ENCODE results near the gene MIER1. TPM values are rescaled to one million over a fixed set of nuclear protein-coding genes. Genes with fewer than 3 reads are reported as not detected.
"Not testable (repeated sequence)": the region's sequence is repeated elsewhere in the genome, so short reads cannot be mapped to it uniquely, and the experiment has no call there.

MIER1 gene
- total and polyA plus RNA-seq, 2 experiments from 2014 or later = 15.8 to 26.6 TPM

- H3K4me1 ChIP-seq (ENCODE audit: low read depth) = no peaks in the 10 kb centered on the region
- H3K9me3 ChIP-seq (ENCODE audit: low read depth) = no peaks in the 10 kb centered on the region
- H3K27me3 ChIP-seq = no peaks in the 10 kb centered on the region
- H3K4me3 ChIP-seq = no peak overlapping the region
- H3K27ac ChIP-seq = no peak overlapping the region
- H3K36me3 ChIP-seq = peaks cover 53% of the 10 kb centered on the region
- TF ChIP-seq, protein P1, sequence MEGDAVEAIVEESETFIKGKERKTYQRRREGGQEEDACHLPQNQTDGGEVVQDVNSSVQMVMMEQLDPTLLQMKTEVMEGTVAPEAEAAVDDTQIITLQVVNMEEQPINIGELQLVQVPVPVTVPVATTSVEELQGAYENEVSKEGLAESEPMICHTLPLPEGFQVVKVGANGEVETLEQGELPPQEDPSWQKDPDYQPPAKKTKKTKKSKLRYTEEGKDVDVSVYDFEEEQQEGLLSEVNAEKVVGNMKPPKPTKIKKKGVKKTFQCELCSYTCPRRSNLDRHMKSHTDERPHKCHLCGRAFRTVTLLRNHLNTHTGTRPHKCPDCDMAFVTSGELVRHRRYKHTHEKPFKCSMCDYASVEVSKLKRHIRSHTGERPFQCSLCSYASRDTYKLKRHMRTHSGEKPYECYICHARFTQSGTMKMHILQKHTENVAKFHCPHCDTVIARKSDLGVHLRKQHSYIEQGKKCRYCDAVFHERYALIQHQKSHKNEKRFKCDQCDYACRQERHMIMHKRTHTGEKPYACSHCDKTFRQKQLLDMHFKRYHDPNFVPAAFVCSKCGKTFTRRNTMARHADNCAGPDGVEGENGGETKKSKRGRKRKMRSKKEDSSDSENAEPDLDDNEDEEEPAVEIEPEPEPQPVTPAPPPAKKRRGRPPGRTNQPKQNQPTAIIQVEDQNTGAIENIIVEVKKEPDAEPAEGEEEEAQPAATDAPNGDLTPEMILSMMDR (IDR thresholded peaks at IDR 0.05; ENCODE audit: low read depth, low read length) = no peak
- no peak for DNase-seq (ENCODE audit: low read depth in 1 of 2, low spot score in 1 of 2)
Observed at GRCh38 chr1:66978201-66978600, 53.4 kb downstream of the MIER1 start.

GRCh38 chr1:66979621-66980020 lies 54.8 kb downstream of the MIER1 start:
- not testable (repeated sequence) for H3K27me3 ChIP-seq; DNase-seq (ENCODE audit: low read depth in 1 of 2, low spot score in 1 of 2); H3K4me1 ChIP-seq (ENCODE audit: low read depth); H3K27ac ChIP-seq; H3K9me3 ChIP-seq (ENCODE audit: low read depth); H3K4me3 ChIP-seq
- H3K36me3 ChIP-seq = peaks cover 66% of the 10 kb centered on the region

DNA sequence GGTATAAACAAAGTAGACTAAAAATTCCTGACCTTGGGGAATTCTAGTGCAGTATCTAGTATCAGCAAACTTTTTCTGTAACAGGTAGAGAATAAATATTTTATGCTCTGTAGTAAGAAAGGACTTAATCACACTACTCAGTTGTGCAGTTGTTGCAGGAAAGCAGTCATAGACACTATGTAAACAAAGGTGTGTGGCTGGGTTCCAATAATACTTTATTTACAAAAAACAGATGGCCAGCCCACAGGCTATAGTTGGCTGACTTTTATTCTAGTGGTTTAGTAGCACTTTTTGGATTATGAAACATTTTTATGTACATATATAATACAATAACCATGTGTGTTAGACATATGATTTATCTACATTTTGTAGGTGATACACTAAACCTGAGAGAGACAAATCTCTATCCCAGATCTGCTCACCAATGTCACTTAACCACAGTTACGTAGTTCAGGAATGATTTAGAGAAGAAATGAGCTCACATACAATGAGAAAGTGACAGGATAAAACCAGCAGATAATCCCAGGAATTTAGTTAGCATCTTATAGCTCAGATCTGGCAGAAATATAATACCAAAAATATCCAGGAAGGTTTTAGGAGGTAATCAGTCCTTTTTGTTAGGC lies 56.1 kb downstream of the MIER1 start:
- no peak overlapping the region for H3K4me3 ChIP-seq
- no peaks in the 10 kb centered on the region for H3K27me3 ChIP-seq
- no peaks in the 10 kb centered on the region for H3K9me3 ChIP-seq (ENCODE audit: low read depth)
- H3K27ac ChIP-seq = no peak overlapping the region
- DNase-seq (ENCODE audit: low read depth in 1 of 2, low spot score in 1 of 2) = no peak
- TF ChIP-seq, protein P1 (IDR thresholded peaks at IDR 0.05; ENCODE audit: low read depth, low read length) = no peak
- no peaks in the 10 kb centered on the region for H3K4me1 ChIP-seq (ENCODE audit: low read depth)
- peaks cover 69% of the 10 kb centered on the region for H3K36me3 ChIP-seq

DNA sequence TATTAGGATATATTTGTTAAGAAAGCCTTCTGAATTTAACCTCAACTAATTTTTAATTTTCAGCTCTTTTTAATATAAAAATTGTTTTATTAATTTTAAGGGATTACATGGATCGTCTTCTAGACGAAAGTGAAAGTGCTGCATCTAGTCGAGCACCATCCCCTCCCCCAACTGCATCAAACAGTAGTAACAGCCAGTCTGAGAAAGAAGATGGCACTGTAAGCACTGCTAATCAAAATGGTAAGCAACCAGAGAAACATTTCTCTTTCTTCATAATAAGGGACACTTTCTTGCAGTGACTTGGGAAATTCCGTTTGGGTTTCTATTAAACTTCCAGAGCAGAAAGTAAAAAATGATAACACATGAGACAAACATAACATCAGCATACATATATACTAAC lies 56.9 kb downstream of the MIER1 start:
- Histone ChIP-seq H3K27me3 (no peaks in the 10 kb centered on the region), H3K36me3 (peaks cover 72% of the 10 kb centered on the region), H3K4me1 (ENCODE audit: low read depth) (no peaks in the 10 kb centered on the region), H3K27ac (no peak overlapping the region), H3K4me3 (no peak overlapping the region), H3K9me3 (ENCODE audit: low read depth) (no peaks in the 10 kb centered on the region)
- TF ChIP-seq, protein P1 (IDR thresholded peaks at IDR 0.05; ENCODE audit: low read depth, low read length) = no peak
- peak in 1 of 2 donors; percentile 36 for DNase-seq (ENCODE audit: low read depth in 1 of 2, low spot score in 1 of 2)

DNA sequence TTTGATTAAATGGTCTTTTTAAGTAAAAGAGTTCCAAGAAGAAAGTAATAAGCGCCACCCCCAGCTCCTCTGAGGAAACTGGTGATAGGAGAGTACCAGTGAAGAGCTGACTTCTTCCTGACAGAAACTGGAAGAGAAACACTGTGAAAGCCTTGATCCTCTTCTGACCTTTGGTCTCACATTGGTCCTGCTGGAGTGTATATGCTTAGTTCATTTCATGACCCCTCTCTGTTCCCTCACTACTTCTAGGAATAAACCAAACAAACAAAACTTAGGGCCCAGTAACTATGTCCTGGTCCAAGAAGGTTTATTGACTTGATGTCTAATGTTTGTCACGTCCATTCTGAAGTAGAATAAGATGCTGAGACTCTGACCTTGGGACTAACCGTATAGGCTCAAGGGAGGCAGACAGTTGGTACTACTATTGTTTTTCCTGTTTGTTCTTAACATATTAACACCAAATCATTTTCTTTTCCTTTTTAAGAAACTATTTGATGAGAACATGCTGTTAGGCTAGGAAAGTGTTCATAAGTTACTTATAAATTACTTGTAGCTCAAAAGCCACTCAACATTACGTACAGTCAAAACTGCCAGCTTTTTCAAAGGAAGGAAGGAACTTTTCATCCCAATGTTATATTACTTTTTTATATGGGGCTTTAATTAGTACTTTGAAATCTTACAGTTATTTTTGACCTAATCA lies 57.9 kb downstream of the MIER1 start:
- DNase-seq (ENCODE audit: low read depth in 1 of 2, low spot score in 1 of 2) = no peak
- Histone ChIP-seq H3K9me3 (ENCODE audit: low read depth) (no peaks in the 10 kb centered on the region), H3K27ac (no peak overlapping the region), H3K4me3 (no peak overlapping the region), H3K4me1 (ENCODE audit: low read depth) (no peaks in the 10 kb centered on the region), H3K36me3 (peaks cover 74% of the 10 kb centered on the region), H3K27me3 (no peaks in the 10 kb centered on the region)
- TF ChIP-seq, protein P1 (IDR thresholded peaks at IDR 0.05; ENCODE audit: low read depth, low read length) = no peak

DNA sequence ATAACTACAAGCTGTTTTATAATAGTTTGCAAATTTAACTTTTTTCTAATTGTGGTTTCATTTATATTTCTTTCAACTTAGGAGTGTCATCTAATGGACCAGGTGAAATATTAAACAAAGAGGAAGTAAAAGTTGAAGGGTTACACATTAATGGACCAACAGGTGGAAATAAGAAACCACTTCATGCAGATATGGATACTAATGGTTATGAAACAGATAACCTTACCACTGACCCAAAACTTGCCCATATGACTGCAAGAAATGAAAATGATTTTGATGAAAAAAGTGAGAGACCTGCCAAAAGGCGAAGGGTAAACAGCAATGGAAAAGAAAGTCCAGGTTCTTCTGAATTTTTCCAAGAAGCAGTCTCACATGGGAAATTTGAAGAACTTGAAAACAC lies 59.7 kb downstream of the MIER1 start:
- no peak overlapping the region for H3K4me3 ChIP-seq
- no peaks in the 10 kb centered on the region for H3K9me3 ChIP-seq (ENCODE audit: low read depth)
- H3K4me1 ChIP-seq (ENCODE audit: low read depth) = no peaks in the 10 kb centered on the region
- no peaks in the 10 kb centered on the region for H3K27me3 ChIP-seq
- TF ChIP-seq, protein P1 (IDR thresholded peaks at IDR 0.05; ENCODE audit: low read depth, low read length) = no peak
- no peak overlapping the region for H3K27ac ChIP-seq
- H3K36me3 ChIP-seq = peaks cover 65% of the 10 kb centered on the region
- no peak for DNase-seq (ENCODE audit: low read depth in 1 of 2, low spot score in 1 of 2)

Data from cardiac muscle cell (in vitro differentiated cells and primary cell).